AG10803 (cell line): ENCODE data around the gene MED10.

Experiments used
- DNase-seq: peaks from one replicate; pipeline ENCODE4 v3.0.0; 2010; ENCODE audit warnings: low read depth
- H3K4me3 ChIP-seq: 2 replicates; pipeline ENCODE4 v1.5.1; 2011; ENCODE audit warnings: mild to moderate bottlenecking, low read length, control low read depth
- TF ChIP-seq, protein P1 (sequence below): conservative IDR thresholded peaks from 2 replicates; pipeline ENCODE4 v1.5.1; 2011; ENCODE audit warnings: mild to moderate bottlenecking, low read length, control low read depth, inconsistent platforms

The MED10 gene

DNA sequence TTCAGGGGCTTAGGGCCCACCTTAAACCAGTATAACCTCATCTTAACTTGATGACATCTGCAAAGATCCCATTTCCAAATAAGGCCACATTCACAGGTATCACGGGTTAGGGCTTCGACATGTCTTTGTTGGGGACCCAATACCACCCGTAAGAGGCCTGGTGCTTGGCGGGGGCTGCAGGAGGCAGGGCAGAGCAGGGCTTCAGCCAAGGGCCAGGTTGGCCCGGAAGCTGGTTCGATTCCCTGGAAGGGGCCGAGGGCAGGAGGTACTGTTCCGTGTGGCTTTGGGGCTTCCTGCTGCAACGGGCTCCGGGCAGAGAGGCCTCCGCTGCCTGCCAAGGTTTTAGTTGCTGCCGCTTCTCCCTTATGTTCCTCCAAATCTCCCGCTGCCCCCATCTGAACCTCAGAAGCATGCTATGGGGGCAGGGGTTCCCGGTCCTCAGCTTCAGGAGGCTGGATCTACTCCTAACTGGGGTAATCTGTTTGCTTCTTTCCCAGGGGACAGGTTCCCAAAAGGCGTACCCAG is 29.8 kb downstream of the MED10 start:
- H3K4me3 ChIP-seq: no peak overlapping the region
- TF ChIP-seq, protein P1, sequence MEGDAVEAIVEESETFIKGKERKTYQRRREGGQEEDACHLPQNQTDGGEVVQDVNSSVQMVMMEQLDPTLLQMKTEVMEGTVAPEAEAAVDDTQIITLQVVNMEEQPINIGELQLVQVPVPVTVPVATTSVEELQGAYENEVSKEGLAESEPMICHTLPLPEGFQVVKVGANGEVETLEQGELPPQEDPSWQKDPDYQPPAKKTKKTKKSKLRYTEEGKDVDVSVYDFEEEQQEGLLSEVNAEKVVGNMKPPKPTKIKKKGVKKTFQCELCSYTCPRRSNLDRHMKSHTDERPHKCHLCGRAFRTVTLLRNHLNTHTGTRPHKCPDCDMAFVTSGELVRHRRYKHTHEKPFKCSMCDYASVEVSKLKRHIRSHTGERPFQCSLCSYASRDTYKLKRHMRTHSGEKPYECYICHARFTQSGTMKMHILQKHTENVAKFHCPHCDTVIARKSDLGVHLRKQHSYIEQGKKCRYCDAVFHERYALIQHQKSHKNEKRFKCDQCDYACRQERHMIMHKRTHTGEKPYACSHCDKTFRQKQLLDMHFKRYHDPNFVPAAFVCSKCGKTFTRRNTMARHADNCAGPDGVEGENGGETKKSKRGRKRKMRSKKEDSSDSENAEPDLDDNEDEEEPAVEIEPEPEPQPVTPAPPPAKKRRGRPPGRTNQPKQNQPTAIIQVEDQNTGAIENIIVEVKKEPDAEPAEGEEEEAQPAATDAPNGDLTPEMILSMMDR: no peak
- DNase-seq: no peak

DNA sequence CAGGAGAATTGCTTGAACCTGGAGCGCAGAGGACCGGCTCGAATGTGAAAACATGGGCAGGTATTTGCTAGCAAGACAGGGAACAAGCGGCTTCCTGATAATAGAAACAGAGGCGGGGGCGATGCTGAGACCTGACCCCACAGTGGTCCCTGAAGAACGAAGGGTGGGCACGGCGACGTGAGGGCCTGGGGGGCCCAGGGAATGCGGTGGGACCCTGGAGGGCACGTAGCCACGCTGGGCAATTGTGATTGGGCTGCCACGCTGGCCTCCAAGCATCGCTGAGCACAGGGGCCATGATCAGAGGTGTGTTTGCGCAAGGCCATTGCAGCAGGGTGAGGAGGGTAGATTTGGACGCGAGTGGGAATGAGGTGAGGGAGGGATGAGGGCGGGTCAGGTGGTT is 30.7 kb downstream of the MED10 start:
- no peak overlapping the region for H3K4me3 ChIP-seq
- TF ChIP-seq, protein P1: no peak
- DNase-seq: no peak

DNA sequence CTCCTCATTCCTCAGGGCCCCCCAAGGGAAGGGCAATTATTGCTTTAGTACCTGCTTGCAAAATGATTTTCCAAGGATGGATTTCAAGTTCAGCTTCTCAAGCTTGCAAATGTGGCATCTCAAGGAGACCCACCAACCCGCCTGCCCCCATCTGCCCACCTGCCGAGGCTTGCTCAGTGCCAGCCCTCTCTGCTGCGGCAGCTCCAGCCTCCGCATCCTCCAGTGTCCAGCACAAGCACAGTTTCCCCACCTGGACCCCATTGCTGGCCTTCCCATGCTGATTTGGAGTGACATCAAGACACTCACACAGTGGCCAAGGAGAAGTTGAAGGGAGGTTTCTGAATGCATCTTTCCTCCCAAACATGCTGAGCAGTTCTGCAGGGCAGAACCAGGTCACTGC is 31.2 kb downstream of the MED10 start:
- H3K4me3 ChIP-seq: no peak overlapping the region
- TF ChIP-seq, protein P1: no peak

DNA sequence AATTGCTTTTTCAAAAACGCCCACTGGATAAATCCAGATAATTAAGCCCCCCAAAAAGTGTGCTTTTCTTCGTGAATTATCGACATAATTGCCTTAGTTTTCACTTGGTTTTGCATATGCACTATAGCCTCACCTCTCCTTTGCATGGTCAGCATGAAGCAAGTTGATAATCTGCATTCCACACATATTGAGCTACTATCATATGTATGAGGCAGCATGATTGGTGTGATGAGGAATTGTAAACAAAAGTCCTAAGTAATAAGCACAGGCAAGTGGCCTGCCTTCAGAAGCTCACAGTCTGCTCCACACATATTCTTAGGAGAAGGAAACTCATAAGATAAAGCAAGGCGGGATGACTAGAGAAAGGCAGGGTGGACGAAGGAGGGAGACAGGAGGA is 33.8 kb downstream of the MED10 start:
- TF ChIP-seq, protein P1: no peak
- no peak for DNase-seq
- H3K4me3 ChIP-seq: no peak overlapping the region

More for the DNA sequence above, 31.2 kb downstream of the MED10 start:
- DNase-seq: no peak

DNA sequence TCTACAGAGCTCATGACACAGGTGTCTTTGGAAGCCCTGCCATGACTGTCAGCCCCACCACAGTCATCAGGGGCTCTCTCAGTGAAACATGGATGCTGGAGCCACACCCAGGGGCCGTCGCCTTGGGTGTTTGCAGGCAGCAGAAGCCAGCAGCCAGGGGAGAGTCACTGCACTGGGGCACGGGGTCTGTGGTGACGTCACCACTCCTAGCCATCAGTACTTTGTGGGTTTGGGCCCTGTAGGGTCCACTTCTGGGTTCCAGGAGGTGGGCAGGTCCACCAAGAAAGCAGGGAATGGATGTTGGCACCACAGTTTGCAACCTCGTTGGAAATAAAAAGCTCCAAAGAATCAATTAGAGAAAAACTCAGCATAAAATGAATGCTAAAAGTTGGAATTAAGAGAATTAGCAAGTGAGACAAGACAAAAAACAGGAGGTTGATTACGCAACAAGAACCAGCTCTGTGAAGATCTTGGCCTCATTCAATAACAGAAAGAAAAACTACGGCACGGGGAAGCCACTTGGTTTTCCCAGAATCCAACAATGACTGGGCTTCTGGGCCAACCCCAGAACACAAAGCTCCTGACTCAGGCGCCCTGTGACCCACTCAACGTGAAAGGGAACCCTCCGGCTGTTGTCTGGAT is 34.3 kb downstream of the MED10 start:
- no peak for DNase-seq
- H3K4me3 ChIP-seq: no peak overlapping the region
- TF ChIP-seq, protein P1: no peak

DNA sequence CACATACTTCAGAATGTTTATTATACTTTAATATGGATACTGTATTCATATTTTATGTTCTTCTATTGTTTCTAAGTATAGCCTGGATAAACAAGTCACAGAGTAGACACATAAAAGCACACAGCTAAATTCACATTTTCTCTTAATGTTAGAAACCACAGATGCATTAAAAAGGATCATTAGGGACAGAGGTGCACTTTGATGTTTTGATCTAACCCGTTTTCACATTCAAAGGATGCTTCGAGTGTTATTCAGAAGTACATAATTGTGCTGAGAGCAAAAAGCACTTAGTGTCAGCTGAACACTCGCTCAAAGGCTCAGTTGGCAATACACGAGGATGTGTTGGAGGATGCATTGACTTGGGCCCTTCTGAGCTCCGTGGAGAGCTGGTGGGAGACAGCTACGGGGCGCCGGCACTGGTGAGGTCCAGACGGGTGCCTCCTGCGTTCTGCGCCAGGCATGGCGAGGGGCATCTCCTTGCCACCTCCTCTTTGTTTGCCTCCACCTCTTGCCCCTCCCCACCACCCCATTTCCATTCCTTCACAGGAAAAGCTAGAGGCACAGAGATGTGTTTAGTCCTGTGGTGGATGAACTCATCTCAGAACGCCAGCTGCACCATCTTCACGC is 35.5 kb downstream of the MED10 start:
- no peak overlapping the region for H3K4me3 ChIP-seq
- TF ChIP-seq, protein P1: no peak
- DNase-seq: no peak

DNA sequence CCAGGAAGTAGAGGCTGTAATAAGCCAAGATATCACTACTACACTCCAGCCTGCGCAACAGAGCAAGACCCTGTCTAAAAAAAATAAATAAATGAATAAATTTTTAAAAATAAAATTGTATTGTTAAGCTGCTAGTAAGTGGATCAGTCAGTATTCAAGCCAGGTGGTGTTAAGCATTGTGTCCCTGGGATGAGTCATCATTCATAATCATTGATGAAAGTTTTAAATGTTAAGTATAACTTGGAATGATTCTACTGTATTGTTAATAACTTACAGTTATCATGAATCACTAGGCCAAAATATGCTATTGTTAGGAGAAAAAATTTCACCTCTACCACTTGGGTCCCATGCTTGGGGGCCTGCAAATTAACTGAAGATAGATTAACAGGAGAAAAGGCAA is 38.2 kb downstream of the MED10 start:
- TF ChIP-seq, protein P1: no peak
- DNase-seq: no peak
- H3K4me3 ChIP-seq: no peak overlapping the region
